GM21423 (cell line): ENCODE measurements around the gene RHBG.

Source experiments
- ATAC-seq: cut with Tn5 transposase; IDR thresholded peaks from one replicate; pipeline ENCODE4 v1.9.1; 2021; ENCODE audit warnings: mild to moderate bottlenecking, moderate library complexity; ENCODE audit not compliant: unreplicated experiment

The RHBG gene

GRCh38 chr1:156385534-156386031 is 16.6 kb downstream of the RHBG start:
- no peak for ATAC-seq

- ATAC-seq, result no peak
Measured at GRCh38 chr1:156386134-156386901, 17.3 kb downstream of the RHBG start.

- ATAC-seq, result no peak
Measured at GRCh38 chr1:156386949-156387869, 18.2 kb downstream of the RHBG start.

GRCh38 chr1:156387870-156388173 is 18.8 kb downstream of the RHBG start:
- no peak for ATAC-seq

- no peak for ATAC-seq
Measured at GRCh38 chr1:156388174-156389137, 19.4 kb downstream of the RHBG start.

GRCh38 chr1:156389311-156389710 is 20.3 kb downstream of the RHBG start:
- no peak for ATAC-seq

- ATAC-seq, result no peak
Measured at GRCh38 chr1:156390469-156391365, 21.7 kb downstream of the RHBG start.

GRCh38 chr1:156391366-156391677 is 22.3 kb downstream of the RHBG start:
- no peak for ATAC-seq

- no peak for ATAC-seq
Measured at GRCh38 chr1:156391701-156392100, 22.7 kb downstream of the RHBG start.

- no peak for ATAC-seq
Measured at GRCh38 chr1:156392452-156392853, 23.4 kb downstream of the RHBG start.

GRCh38 chr1:156393095-156393494 is 24.1 kb downstream of the RHBG start:
- ATAC-seq, result no peak

- no peak for ATAC-seq
Measured at GRCh38 chr1:156394082-156394481, 25.1 kb downstream of the RHBG start.

- no peak for ATAC-seq
Measured at GRCh38 chr1:156394835-156395461, 25.9 kb downstream of the RHBG start.

- ATAC-seq, result no peak
Measured at GRCh38 chr1:156399355-156400125, 30.5 kb downstream of the RHBG start.

GRCh38 chr1:156400191-156400935 is 31.4 kb downstream of the RHBG start:
- no peak for ATAC-seq

GRCh38 chr1:156401041-156401574 is 32.1 kb downstream of the RHBG start:
- no peak for ATAC-seq

- ATAC-seq, result no peak
Measured at GRCh38 chr1:156401681-156402081, 32.7 kb downstream of the RHBG start.
